DMS153 (cell line): ENCODE results near the gene RADX.
"Not testable (repeated sequence)": the region's sequence is repeated elsewhere in the genome, so short reads cannot be mapped to it uniquely, and the experiment has no call there.

Source experiments
- DNase-seq: peaks from one replicate; lab custom pipeline; 2025; lab: John Stamatoyannopoulos, UW

The RADX gene

GRCh38 chrX:106611679-106612392, at the start of gene RADX:
TSS of gene RADX (plus strand) at chrX:106611978. CDS start at chrX:106612081, 103 bp downstream.
- peak; percentile 81 for DNase-seq

GRCh38 chrX:106564986-106565385, 46.8 kb upstream of the RADX start:
- DNase-seq = no peak

- DNase-seq = no peak
These were observed 45.4 kb upstream of the RADX start for GRCh38 chrX:106566362-106566761.

GRCh38 chrX:106581856-106582255, 29.9 kb upstream of the RADX start:
- no peak for DNase-seq

- no peak for DNase-seq
These were observed 26.3 kb upstream of the RADX start for GRCh38 chrX:106585478-106585877.

GRCh38 chrX:106588801-106589200, 23.0 kb upstream of the RADX start:
- DNase-seq = no peak

- no peak for DNase-seq
These were observed 12.4 kb upstream of the RADX start for GRCh38 chrX:106599411-106599810.

- no peak for DNase-seq
These were observed 5.2 kb upstream of the RADX start for GRCh38 chrX:106606571-106606970.

- DNase-seq = peak; percentile 62
These were observed 3.8 kb upstream of the RADX start for GRCh38 chrX:106608016-106608415.

- DNase-seq = no peak
These were observed 480 bp upstream of the RADX start for GRCh38 chrX:106611317-106611678.

GRCh38 chrX:106612393-106612763, 600 bp downstream of the RADX start:
- no peak for DNase-seq

- DNase-seq = no peak
These were observed 1.5 kb downstream of the RADX start for GRCh38 chrX:106613277-106613676.

- no peak for DNase-seq
These were observed 3.3 kb downstream of the RADX start for GRCh38 chrX:106615041-106615440.

- no peak for DNase-seq
These were observed 8.0 kb downstream of the RADX start for GRCh38 chrX:106619797-106620196.

- DNase-seq = no peak
These were observed 10.1 kb downstream of the RADX start for GRCh38 chrX:106621836-106622235.

- DNase-seq = no peak
These were observed 15.0 kb downstream of the RADX start for GRCh38 chrX:106626789-106627188.

GRCh38 chrX:106631615-106632014, 19.8 kb downstream of the RADX start:
- DNase-seq = no peak

GRCh38 chrX:106649523-106650428, 38.0 kb downstream of the RADX start:
- DNase-seq = no peak

- DNase-seq = not testable (repeated sequence)
These were observed 41.8 kb downstream of the RADX start for GRCh38 chrX:106653625-106654024.

- no peak for DNase-seq
These were observed 58.9 kb downstream of the RADX start for GRCh38 chrX:106670631-106671030.

- no peak for DNase-seq
These were observed 60.7 kb downstream of the RADX start for GRCh38 chrX:106672527-106672926.

- DNase-seq = no peak
These were observed 68.9 kb downstream of the RADX start for GRCh38 chrX:106680716-106681115.

- no peak for DNase-seq
These were observed 72.4 kb downstream of the RADX start for GRCh38 chrX:106684207-106684606.
